H9 (cell line): ENCODE data around the gene EPB41. TPM values are rescaled to one million over a fixed set of nuclear protein-coding genes. Genes with fewer than 3 reads are reported as not detected.

ENCODE experiments used
- DNase-seq: peaks from one replicate; pipeline ENCODE4 v3.0.0-alpha.2; 2017
- H2AFZ ChIP-seq: one replicate; pipeline ENCODE4 v1.6.1; 2013; ENCODE audit warnings: mild to moderate bottlenecking, low read length, control low read depth, moderate library complexity
- H2AK5ac ChIP-seq: 2 replicates; pipeline ENCODE4 v1.6.1; 2013; ENCODE audit warnings: low read length, control low read depth, mixed read lengths; ENCODE audit not compliant: insufficient read length
- H2BK120ac ChIP-seq: one replicate; pipeline ENCODE4 v1.6.1; 2013; ENCODE audit warnings: low read depth, mild to moderate bottlenecking, low read length, control low read depth, inconsistent platforms; ENCODE audit not compliant: poor library complexity, severe bottlenecking
- H2BK12ac ChIP-seq: 2 replicates; pipeline ENCODE4 v1.6.1; 2013; ENCODE audit warnings: low read length, control low read depth, mixed read lengths, low read depth; ENCODE audit not compliant: insufficient read length
- H2BK15ac ChIP-seq: 2 replicates; pipeline ENCODE4 v1.6.1; 2013; ENCODE audit warnings: low read depth, low read length, control low read depth
- H2BK20ac ChIP-seq: one replicate; pipeline ENCODE4 v1.6.1; 2013; ENCODE audit warnings: low read depth, mild to moderate bottlenecking, low read length, control low read depth, inconsistent platforms; ENCODE audit not compliant: poor library complexity, severe bottlenecking
- H2BK5ac ChIP-seq: 2 replicates; pipeline ENCODE4 v1.6.1; 2013; ENCODE audit warnings: low read length, control low read depth, mixed read lengths; ENCODE audit not compliant: insufficient read length
- H3K14ac ChIP-seq: 2 replicates; pipeline ENCODE4 v1.6.1; 2013; ENCODE audit warnings: low read length, control low read depth; ENCODE audit not compliant: insufficient read depth
- H3K18ac ChIP-seq: 2 replicates; pipeline ENCODE4 v1.6.1; 2013; ENCODE audit warnings: low read depth, mild to moderate bottlenecking, mixed read lengths, low read length, control low read depth; ENCODE audit not compliant: insufficient read length
- H3K23ac ChIP-seq: 2 replicates; pipeline ENCODE4 v1.6.1; 2013; ENCODE audit warnings: low read length, control low read depth, mixed read lengths, low read depth; ENCODE audit not compliant: insufficient read length
- H3K23me2 ChIP-seq: 2 replicates; pipeline ENCODE4 v1.6.1; 2013; ENCODE audit warnings: low read depth, mild to moderate bottlenecking, mixed read lengths, low read length, control low read depth; ENCODE audit not compliant: insufficient read length, poor library complexity, severe bottlenecking
- H3K27ac ChIP-seq: 2 replicates; pipeline ENCODE4 v1.5.1; 2013; ENCODE audit warnings: low read length, control low read depth, mixed read lengths, low read depth; ENCODE audit not compliant: insufficient read length
- H3K27me3 ChIP-seq: 2 replicates; pipeline ENCODE4 v1.6.1; 2013; ENCODE audit warnings: low read length, control low read depth, inconsistent platforms; ENCODE audit not compliant: insufficient read depth
- H3K4ac ChIP-seq: 2 replicates; pipeline ENCODE4 v1.6.1; 2013; ENCODE audit warnings: low read depth, mild to moderate bottlenecking, control low read depth, inconsistent platforms, low read length, moderate library complexity
- H3K4me1 ChIP-seq: 2 replicates; pipeline ENCODE4 v1.6.1; 2013; ENCODE audit warnings: low read length, control low read depth, inconsistent platforms; ENCODE audit not compliant: insufficient read depth
- H3K4me2 ChIP-seq: 2 replicates; pipeline ENCODE4 v1.6.1; 2013; ENCODE audit warnings: low read length, control low read depth, mixed read lengths; ENCODE audit not compliant: insufficient read length, insufficient read depth
- H3K56ac ChIP-seq: 2 replicates; pipeline ENCODE4 v1.6.1; 2013; ENCODE audit warnings: low read depth, mild to moderate bottlenecking, mixed read lengths, low read length, control low read depth; ENCODE audit not compliant: insufficient read length
- H3K79me1 ChIP-seq: 2 replicates; pipeline ENCODE4 v1.6.1; 2013; ENCODE audit warnings: low read depth, mild to moderate bottlenecking, moderate library complexity, low read length, control low read depth, inconsistent platforms; ENCODE audit not compliant: insufficient read depth, poor library complexity, severe bottlenecking
- H3K79me2 ChIP-seq: 2 replicates; pipeline ENCODE4 v1.6.1; 2013; ENCODE audit warnings: low read length, control low read depth, inconsistent platforms; ENCODE audit not compliant: insufficient read depth
- H3K9ac ChIP-seq: 2 replicates; pipeline ENCODE4 v1.6.1; 2013; ENCODE audit warnings: low read length, control low read depth, mixed read lengths; ENCODE audit not compliant: insufficient read length; ENCODE audit errors: extremely low read depth
- H3K9me3 ChIP-seq: one replicate; pipeline ENCODE4 v1.6.1; 2013; ENCODE audit warnings: low read depth, low read length, inconsistent platforms; ENCODE audit not compliant: control insufficient read depth
- H3T11ph ChIP-seq: one replicate; pipeline ENCODE4 v1.6.1; 2013; ENCODE audit warnings: mild to moderate bottlenecking, low read length, control low read depth, inconsistent platforms
- H4K20me1 ChIP-seq: one replicate; pipeline ENCODE4 v1.6.1; 2013; ENCODE audit not compliant: control insufficient read depth, insufficient read length, insufficient read depth
- H4K5ac ChIP-seq: 2 replicates; pipeline ENCODE4 v1.6.1; 2013; ENCODE audit warnings: low read depth, mild to moderate bottlenecking, mixed read lengths, low read length, control low read depth; ENCODE audit not compliant: insufficient read length
- H4K8ac ChIP-seq: replicated peaks from 2 replicates; pipeline ENCODE4 v1.6.1; 2013; ENCODE audit warnings: low read length, control low read depth, mixed read lengths, low read depth; ENCODE audit not compliant: insufficient read length
- H4K91ac ChIP-seq: 2 replicates; pipeline ENCODE4 v1.6.1; 2013; ENCODE audit warnings: low read depth, mild to moderate bottlenecking, moderate library complexity, mixed read lengths, low read length, control low read depth; ENCODE audit not compliant: insufficient read length
- H3K27ac Mint-ChIP-seq, 3 experiments: 2 replicates in 2 of 3; 3 replicates in 1 of 3; pipeline ENCODE4 v1.8.0; 2020 to 2021; ENCODE audit warnings: mixed read lengths in 3 of 3, mild to moderate bottlenecking in 1 of 3, moderate library complexity in 1 of 3
- H3K27me3 Mint-ChIP-seq: 2 replicates; pipeline ENCODE4 v1.8.0; 2021; ENCODE audit warnings: low read depth, mild to moderate bottlenecking, moderate library complexity, mixed read lengths
- H3K36me3 Mint-ChIP-seq, 3 experiments: 2 replicates in 2 of 3; 3 replicates in 1 of 3; pipeline ENCODE4 v1.8.0; 2020 to 2021; ENCODE audit warnings: low read depth in 3 of 3, mixed read lengths in 3 of 3; ENCODE audit not compliant: insufficient read depth in 1 of 3
- H3K4me1 Mint-ChIP-seq, 2 experiments: 2 replicates each; pipeline ENCODE4 v1.8.0; 2020; ENCODE audit warnings: mixed read lengths in 2 of 2
- H3K4me3 Mint-ChIP-seq, 2 experiments: 2 replicates in 1 of 2; 3 replicates in 1 of 2; pipeline ENCODE4 v1.8.0; 2020 to 2021; ENCODE audit warnings: mild to moderate bottlenecking in 2 of 2, mixed read lengths in 2 of 2, moderate library complexity in 1 of 2
- H3K9me3 Mint-ChIP-seq, 2 experiments: 2 replicates in 1 of 2; 3 replicates in 1 of 2; pipeline ENCODE4 v1.8.0; 2020; ENCODE audit warnings: mild to moderate bottlenecking in 2 of 2, mixed read lengths in 2 of 2, moderate library complexity in 1 of 2
- WGBS: extraction: QIAGEN DNeasy Blood & Tissue Kit; methylation state at CpG from one replicate; pipeline ENCODE4 v1.1.7; 2013; ENCODE audit warnings: missing lambda C conversion rate, low lambda C conversion rate, mixed read lengths; ENCODE audit not compliant: insufficient read length; ENCODE audit errors: extremely low coverage; 5-methylcytosine and 5-hydroxymethylcytosine counted together
- total RNA-seq: library from RNA; stranded (reverse); gene quantifications from 2 replicates; pipeline ENCODE4 v1.2.1, GENCODE V29; 2021
- TF ChIP-seq, protein P1 (sequence below): fragments of 200-600 bp; sonication (generic); conservative IDR thresholded peaks from 3 replicates; pipeline ENCODE4 v1.8.0; 2021; ENCODE audit warnings: antibody characterized with exemption, mild to moderate bottlenecking

EPB41 gene
- total RNA-seq, 1 experiment from 2014 or later, result 75.4 TPM

GRCh38 chr1:28889357-28889756 is 25.0 kb upstream of the EPB41 start:
- TF ChIP-seq, protein P1, sequence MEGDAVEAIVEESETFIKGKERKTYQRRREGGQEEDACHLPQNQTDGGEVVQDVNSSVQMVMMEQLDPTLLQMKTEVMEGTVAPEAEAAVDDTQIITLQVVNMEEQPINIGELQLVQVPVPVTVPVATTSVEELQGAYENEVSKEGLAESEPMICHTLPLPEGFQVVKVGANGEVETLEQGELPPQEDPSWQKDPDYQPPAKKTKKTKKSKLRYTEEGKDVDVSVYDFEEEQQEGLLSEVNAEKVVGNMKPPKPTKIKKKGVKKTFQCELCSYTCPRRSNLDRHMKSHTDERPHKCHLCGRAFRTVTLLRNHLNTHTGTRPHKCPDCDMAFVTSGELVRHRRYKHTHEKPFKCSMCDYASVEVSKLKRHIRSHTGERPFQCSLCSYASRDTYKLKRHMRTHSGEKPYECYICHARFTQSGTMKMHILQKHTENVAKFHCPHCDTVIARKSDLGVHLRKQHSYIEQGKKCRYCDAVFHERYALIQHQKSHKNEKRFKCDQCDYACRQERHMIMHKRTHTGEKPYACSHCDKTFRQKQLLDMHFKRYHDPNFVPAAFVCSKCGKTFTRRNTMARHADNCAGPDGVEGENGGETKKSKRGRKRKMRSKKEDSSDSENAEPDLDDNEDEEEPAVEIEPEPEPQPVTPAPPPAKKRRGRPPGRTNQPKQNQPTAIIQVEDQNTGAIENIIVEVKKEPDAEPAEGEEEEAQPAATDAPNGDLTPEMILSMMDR, result no peak
- Histone ChIP-seq H3K4me2 (no peak overlapping the region), H3K79me1 (no peaks in the 10 kb centered on the region), H3K27me3 (no peaks in the 10 kb centered on the region), H3K9me3 (no peaks in the 10 kb centered on the region), H2AK5ac (no peak overlapping the region), H3K79me2 (no peaks in the 10 kb centered on the region), H3K4me1 (peaks cover 9% of the 10 kb centered on the region; the same call in 1 of the 2 replicates), H2BK20ac (no peak overlapping the region), H3K14ac (no peak overlapping the region), H2BK5ac (no peak overlapping the region), H3K4ac (no peak overlapping the region), H3T11ph (no peak overlapping the region), H3K27ac (no peak overlapping the region), H2AFZ (no peak overlapping the region), H3K56ac (no peak overlapping the region), H2BK12ac (no peak overlapping the region), H3K23me2 (peaks cover 15% of the 10 kb centered on the region), H3K23ac (no peak overlapping the region), H4K20me1 (no peaks in the 10 kb centered on the region), H2BK15ac (no peak overlapping the region), H3K18ac (no peak overlapping the region), H4K8ac (no peak overlapping the region), H4K5ac (no peak overlapping the region), H2BK120ac (no peak overlapping the region), H3K9ac (no peak overlapping the region), H4K91ac (no peak overlapping the region)
- peaks cover 32 to 35% of the 10 kb centered on the region in 2 experiments for H3K4me1 Mint-ChIP-seq
- peaks cover 0 to 3% of the 10 kb centered on the region in 2 experiments; a peak in 1 of 5 replicates for H3K9me3 Mint-ChIP-seq
- H3K4me3 Mint-ChIP-seq, result peak overlapping the region in 1 of 2 experiments; percentile 50; a peak in 1 of 5 replicates
- no peaks in the 10 kb centered on the region for H3K36me3 Mint-ChIP-seq
- no peak overlapping the region for H3K27ac Mint-ChIP-seq
- H3K27me3 Mint-ChIP-seq, result peaks cover 19% of the 10 kb centered on the region
- WGBS, result no CpG with 5 or more reads among the region's 5 CpGs
- no peak for DNase-seq
